ENCODE data around the gene LOXHD1.

Gene LOXHD1

GRCh38 chr18:46452820-46453219 lies 204.2 kb downstream of the LOXHD1 start:
- no peak for TF ChIP-seq ZFX (IDR thresholded peaks at IDR 0.05; ENCODE audit: borderline replicate concordance)

DNA sequence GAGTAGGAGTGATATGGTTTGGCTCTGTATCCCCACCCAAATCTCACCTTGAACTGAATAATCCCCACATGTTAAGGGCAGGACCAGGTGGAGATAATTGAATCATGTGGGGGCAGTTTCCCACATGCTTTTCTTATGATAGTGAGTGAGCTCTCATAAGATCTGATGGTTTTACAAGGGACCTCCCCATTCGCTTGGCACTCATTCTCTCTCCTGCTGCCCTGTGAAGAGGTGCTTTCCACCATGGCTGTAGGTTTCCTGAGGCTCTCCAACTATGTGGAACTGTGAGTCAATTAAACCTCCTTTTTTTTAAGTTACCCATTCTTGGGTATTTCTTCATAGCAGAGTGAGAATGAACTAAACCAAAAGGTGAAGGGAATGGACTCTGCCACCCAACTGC lies 207.5 kb downstream of the LOXHD1 start:
- TF ChIP-seq CTCF (IDR thresholded peaks at IDR 0.05) (no peak), ZFX (IDR thresholded peaks at IDR 0.05; ENCODE audit: borderline replicate concordance) (no peak)
- H3K27ac ChIP-seq = no peak overlapping the region

More at GRCh38 chr18:46452820-46453219, 204.2 kb downstream of the LOXHD1 start:
- H3K27ac ChIP-seq = no peak overlapping the region

DNA sequence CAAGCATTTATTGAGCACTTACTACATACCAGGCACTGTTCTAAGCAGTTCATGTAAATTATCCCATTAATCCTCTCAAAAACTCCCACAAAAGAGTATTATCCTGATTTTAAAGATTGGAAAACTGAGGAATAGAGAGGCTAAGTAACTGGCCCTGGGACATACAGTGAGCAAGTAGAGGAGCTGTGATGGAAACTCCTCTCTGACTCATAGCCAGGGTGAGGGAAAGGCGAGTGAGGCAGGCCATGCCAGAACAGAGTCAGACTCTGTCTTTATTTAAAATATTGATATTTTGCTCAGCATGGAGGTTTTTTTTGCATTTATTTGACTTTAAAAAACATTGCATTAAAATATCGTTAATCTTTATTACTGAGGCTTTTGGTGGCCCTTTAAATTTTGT lies 208.0 kb downstream of the LOXHD1 start:
- TF ChIP-seq ZFX (IDR thresholded peaks at IDR 0.05; ENCODE audit: borderline replicate concordance) = no peak
- no peak for TF ChIP-seq CTCF (IDR thresholded peaks at IDR 0.05)
- H3K27ac ChIP-seq = no peak overlapping the region

GRCh38 chr18:46448347-46448746 lies 208.7 kb downstream of the LOXHD1 start:
- TF ChIP-seq CTCF (IDR thresholded peaks at IDR 0.05) (no peak), ZFX (IDR thresholded peaks at IDR 0.05; ENCODE audit: borderline replicate concordance) (no peak)
- H3K27ac ChIP-seq = no peak overlapping the region

DNA sequence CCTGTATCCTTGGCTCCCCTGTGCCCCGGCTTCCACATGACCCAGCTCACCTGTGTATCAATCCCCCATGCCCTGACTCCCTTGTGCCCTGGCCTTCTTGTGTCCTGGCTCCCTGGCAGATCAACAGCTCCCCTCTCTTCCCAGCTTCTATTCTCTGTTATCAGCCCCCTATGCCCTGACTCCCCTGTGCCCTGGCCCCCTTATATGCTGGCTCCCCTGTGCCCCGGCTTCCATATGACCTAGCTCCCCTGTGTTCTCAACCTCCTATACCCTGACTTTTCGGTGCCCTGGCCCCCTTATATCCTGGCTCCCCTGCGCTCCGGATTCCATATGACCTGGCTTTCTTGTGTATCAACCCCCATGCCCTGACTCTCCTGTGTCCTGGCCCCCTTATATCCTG lies 209.2 kb downstream of the LOXHD1 start:
- no peak for TF ChIP-seq CTCF (IDR thresholded peaks at IDR 0.05)
- no peak for TF ChIP-seq ZFX (IDR thresholded peaks at IDR 0.05; ENCODE audit: borderline replicate concordance)
- no peak overlapping the region for H3K27ac ChIP-seq

DNA sequence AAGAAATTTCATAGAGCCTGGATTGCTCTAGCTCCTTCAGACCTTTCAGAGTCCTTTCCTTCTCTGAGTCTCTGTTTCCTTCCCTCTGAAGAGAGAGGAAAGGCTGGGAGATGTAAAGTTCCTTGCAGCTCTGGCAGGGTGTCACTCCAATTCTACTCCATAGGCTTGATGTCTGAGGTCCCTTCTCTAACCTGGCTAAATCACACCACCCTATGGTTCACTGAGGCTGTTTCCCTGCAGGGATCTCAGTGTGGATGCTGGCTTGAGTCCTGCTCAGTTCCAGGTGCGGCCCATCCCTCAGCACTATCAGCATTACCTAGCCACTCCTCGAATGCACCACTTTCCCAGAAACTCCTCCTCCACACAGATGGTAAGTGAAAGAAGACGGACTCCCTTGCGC lies 209.7 kb downstream of the LOXHD1 start:
- H3K27ac ChIP-seq = no peak overlapping the region
- no peak for TF ChIP-seq ZFX (IDR thresholded peaks at IDR 0.05; ENCODE audit: borderline replicate concordance)
- TF ChIP-seq CTCF (IDR thresholded peaks at IDR 0.05) = no peak

DNA sequence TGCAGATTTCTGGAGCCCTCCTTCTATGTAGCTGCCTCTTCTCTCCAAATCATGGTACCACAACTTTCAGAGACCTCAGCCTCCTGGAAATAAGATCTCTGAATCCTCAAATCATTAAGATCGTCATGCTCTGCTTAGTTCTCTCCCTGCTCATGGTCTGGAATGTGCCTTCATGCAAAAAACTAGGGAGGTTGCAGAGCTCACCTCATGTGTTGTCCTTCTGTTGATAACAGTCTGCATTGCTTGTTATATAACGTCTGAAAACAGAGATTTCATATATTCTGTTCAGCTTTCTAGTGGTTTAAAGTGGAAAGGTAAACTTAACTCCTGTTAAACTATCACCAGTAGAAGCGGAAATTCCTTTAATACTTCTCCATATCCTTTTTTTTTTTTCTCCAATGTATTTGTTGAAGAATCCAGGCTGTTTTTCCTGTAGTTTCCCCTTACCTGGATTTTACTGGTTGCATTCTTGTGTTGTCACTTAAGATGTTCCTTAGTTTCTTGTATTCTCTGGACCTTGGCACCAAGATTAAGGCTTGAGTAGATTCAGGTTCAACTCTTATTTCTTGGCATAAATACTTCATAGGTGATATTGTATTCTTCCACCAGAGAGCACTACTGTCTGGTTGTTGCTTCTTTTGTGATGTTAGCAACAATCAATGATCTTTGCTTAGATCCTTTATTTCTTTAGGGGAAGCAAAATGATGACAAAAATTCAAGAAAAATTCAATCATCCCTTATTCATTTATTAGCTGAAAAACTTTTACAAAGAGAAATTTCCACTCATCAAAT lies 211.3 kb downstream of the LOXHD1 start:
- TF ChIP-seq CTCF (IDR thresholded peaks at IDR 0.05) (0 out of 2 replicates have a peak, but pooled peaks have one; percentile 7), ZFX (IDR thresholded peaks at IDR 0.05; ENCODE audit: borderline replicate concordance) (no peak)
- no peak overlapping the region for H3K27ac ChIP-seq
